ENCODE data around the gene LRRC15.

- TF ChIP-seq EZH2 (IDR thresholded peaks at IDR 0.05; ENCODE audit: insufficient read depth, poor library complexity, severe bottlenecking) (no peak), EZH2phosphoT487 (IDR thresholded peaks at IDR 0.05; ENCODE audit: insufficient read depth, low read depth) (no peak)
Measured at GRCh38 chr3:194396539-194396858, 27.0 kb upstream of the LRRC15 start.

Measured in GM23248 (cell line).